ENCODE measurements around the gene INSYN2B.

Gene INSYN2B

GRCh38 chr5:169922474-169922873 lies 57.8 kb downstream of the INSYN2B start:
- no peak for DNase-seq

GRCh38 chr5:169921949-169922348 lies 58.3 kb downstream of the INSYN2B start:
- DNase-seq = no peak

GRCh38 chr5:169921384-169921783 lies 58.9 kb downstream of the INSYN2B start:
- DNase-seq = no peak

- no peak for DNase-seq
Measured at GRCh38 chr5:169920474-169920873, 59.8 kb downstream of the INSYN2B start.

GRCh38 chr5:169918228-169918627 lies 62.1 kb downstream of the INSYN2B start:
- DNase-seq = no peak

GRCh38 chr5:169917500-169917899 lies 62.8 kb downstream of the INSYN2B start:
- no peak for DNase-seq

GRCh38 chr5:169914766-169915165 lies 65.5 kb downstream of the INSYN2B start:
- DNase-seq = no peak

DNA sequence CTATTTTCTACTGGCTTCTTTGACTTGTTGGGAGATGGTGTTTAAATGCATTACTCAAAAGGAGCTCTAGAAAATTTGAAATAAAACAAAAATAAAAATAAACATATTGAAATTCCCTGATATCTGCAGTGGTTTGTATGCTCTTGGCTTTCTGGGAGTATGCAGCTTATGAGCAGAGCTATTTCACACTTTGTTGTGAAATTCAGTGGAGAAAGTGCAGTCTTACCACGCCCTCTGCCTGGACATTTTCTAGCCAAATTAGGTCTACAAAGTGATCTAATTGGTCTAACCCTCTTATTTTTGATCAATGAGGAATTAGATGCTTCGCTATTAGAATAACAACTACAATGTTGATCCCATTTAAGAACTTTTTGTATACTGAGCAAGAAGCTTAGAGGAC lies 66.8 kb downstream of the INSYN2B start:
- no peak for DNase-seq

- DNase-seq = no peak
Measured at GRCh38 chr5:169911448-169912212, 68.7 kb downstream of the INSYN2B start.

- DNase-seq = no peak
Measured at GRCh38 chr5:169910393-169910792, 69.9 kb downstream of the INSYN2B start.

GRCh38 chr5:169909945-169910344 lies 70.3 kb downstream of the INSYN2B start:
- no peak for DNase-seq

DNA sequence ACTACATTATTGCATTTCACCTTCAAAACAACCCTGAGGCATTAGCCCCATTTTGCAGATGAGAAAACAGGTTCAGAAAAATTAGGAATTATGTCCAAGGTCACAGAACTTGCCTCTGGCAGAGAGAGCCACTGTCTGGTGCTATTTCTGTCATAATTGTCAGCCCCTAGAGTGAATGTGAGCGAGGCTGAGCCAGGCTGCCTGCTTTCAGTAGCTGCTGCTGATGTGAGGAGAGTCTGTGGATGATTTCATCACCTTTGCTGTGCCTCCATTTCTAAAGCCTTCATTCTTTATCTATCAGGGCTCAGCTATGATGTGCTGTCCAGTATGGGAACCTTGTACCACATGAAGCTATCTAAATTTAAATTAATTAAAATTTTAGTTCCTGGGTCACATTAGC lies 71.4 kb downstream of the INSYN2B start:
- no peak for DNase-seq

DNA sequence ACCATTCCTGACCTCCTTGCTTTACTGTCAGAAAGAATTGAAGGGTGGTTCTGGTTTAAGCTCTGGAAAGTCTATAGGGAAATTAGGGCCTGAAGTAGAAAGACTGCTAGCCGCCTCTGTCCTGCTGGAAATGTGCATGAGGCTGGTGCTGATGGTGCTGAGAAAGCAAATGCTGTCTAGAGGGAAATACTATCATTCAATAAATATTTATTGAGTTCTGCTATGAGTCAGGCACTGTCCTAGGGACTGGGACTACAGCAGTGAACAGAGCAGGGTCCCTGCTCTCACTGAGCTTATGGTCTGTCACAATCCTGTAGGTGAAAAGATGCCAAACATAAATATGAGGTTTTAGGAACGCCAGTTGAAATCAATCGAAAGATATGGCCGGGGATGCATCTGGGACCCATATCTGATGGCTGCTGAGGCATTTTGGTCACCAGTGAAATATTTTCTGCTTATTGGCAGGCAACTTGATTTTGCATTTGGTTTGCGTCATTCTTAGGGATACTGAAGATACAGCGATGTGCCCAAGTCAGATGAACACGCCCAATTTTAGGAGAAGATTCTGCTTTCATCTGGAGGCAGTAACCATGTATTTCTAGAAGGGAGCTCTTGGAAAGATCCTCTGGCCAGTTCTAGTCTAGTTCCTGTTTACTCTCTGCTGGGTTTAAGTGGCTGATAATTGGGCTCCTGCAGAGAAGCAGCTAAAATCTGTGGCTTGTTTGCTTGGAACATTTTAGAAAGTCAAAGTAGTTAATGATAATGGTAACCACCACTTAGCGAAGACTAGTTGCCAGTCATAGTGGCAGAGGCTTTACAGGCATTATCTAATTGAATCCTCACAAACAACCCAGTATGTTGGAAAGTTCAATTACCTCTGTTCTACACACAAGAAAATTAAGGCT lies 73.3 kb downstream of the INSYN2B start:
- no peak for DNase-seq

GRCh38 chr5:169905017-169905416 lies 75.3 kb downstream of the INSYN2B start:
- DNase-seq = no peak

DNA sequence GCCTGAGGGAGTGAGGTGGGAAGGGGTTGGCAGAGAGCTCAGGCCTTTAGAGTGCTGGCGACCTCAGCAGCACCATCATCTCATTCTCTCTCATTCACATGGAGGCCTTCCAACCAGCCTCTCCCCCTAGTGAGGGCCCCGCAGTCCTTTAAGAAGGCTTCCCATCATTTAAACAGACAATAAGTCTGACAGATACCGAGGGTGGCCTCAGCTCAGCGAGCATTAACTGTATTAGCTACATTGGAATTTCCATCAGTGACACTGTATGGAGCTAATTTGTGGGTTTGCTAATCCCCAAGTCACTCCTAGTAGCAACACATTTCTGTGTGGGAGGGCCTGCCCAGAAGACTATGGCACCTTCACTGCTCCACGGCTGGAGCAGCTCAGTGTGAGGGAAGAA lies 75.8 kb downstream of the INSYN2B start:
- no peak for DNase-seq

DNA sequence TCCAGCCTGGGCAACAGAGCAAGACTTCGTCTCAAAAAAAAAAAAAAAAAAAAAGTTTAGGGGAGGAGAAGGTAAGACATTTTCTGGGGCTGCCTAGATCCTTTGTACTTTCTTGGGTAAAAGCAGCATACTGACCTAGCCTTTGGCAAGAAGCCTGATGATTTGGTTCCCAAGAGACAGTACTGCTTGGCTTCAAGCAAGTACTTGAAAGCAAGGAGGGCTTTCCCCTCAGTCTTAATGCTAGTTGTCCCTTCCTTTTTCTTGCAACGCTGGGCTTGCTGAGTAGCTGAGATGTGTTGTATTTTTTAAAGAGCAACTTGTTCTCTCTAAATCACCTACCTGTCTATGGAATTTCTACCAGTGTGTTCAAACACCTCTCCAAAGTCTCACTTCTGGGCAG lies 76.2 kb downstream of the INSYN2B start:
- DNase-seq = no peak

GRCh38 chr5:169901896-169902295 lies 78.4 kb downstream of the INSYN2B start:
- DNase-seq = no peak

- DNase-seq = no peak
Measured at GRCh38 chr5:169897481-169897880, 82.8 kb downstream of the INSYN2B start.

- no peak for DNase-seq
Measured at GRCh38 chr5:169895926-169896325, 84.4 kb downstream of the INSYN2B start.

DNA sequence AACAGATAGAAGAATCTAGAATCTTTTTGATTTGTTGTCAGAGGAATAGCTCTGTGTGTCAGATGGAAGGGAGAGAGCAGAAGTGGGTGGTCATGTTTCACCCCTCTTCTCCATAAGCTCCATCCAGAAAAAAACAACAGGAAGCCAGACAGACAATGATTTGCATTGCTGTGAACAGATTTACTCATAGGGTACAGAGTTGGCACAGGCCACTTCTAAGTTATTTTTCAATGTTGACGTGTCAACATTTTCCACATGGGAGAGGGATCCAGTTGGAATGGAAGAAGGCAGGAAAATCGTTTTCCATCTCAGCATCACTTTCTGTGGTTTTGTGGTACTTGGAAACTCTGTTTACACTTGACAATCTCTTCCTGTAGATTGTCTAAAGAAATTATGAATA lies 86.7 kb downstream of the INSYN2B start:
- DNase-seq = no peak

DNA sequence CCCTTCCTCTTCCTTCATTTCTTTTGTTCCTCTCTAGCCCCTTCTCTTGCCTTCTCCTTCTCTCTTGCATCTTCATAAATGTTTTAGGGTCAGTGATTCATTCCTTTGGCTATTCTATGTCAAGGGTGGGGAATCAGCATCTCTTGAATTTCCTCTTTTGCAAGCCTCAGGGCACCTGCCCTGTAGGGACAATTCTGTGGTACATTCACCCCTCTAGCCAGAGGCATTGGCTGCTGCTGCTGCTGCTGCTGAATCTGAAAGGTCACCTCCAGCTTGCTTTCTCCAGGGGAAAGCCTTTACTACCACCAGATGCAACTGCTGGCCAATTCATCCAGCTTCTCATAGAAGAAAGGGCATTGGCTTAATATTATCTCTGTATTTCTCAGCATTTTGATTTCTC lies 87.3 kb downstream of the INSYN2B start:
- DNase-seq = no peak

- no peak for DNase-seq
Measured at GRCh38 chr5:169889572-169889971, 90.7 kb downstream of the INSYN2B start.

- no peak for DNase-seq
Measured at GRCh38 chr5:169886677-169887076, 93.6 kb downstream of the INSYN2B start.

GRCh38 chr5:169886033-169886432 lies 94.3 kb downstream of the INSYN2B start:
- no peak for DNase-seq
